CD4-positive, alpha-beta T cell (primary cell): Measurements from ENCODE around the gene U2AF1L4. TPM values are rescaled to one million over a fixed set of nuclear protein-coding genes. Genes with fewer than 3 reads are reported as not detected.

Experiments
- ATAC-seq: fragments of 200-7000 bp; cut with Tn5 transposase; one replicate; pipeline ENCODE4 v1.10.0; 2022; ENCODE audit warnings: mild to moderate bottlenecking; ENCODE audit not compliant: poor library complexity
- CTCF ChIA-PET: fragments of 350-600 bp; sonication (Branson Sonifier 250); formaldehyde crosslinking; loops from one replicate; lab custom pipeline; 2021; ENCODE audit warnings: antibody characterized with exemption, inconsistent platforms; lab: Charles Lee
- POLR2A ChIA-PET: fragments of 350-600 bp; sonication (Branson Sonifier 250); formaldehyde crosslinking; loops from one replicate; lab custom pipeline; 2021; ENCODE audit warnings: antibody characterized with exemption, inconsistent platforms; lab: Charles Lee
- DNase-seq, 14 experiments: peaks; one replicate each; pipeline ENCODE4 v3.0.0-alpha.2; 2013 to 2020; ENCODE audit warnings: mixed read lengths in 2 of 14
- H3K27ac ChIP-seq, 2 donors: one replicate each; pipeline versions ENCODE4 v1.5.1 to v1.7.0; 2013; ENCODE audit warnings: low read length in 2 of 2, low read depth in 1 of 2, mild to moderate bottlenecking in 1 of 2
- H3K27me3 ChIP-seq, 2 experiments: 1 replicate in 1 of 2; 2 replicates in 1 of 2; pipeline versions ENCODE4 v1.6.1 to v1.7.0; 2013; ENCODE audit warnings: low read length in 2 of 2, control low read depth in 1 of 2, mild to moderate bottlenecking in 1 of 2, moderate library complexity in 1 of 2; ENCODE audit not compliant: insufficient read depth in 2 of 2, control insufficient read depth in 1 of 2
- H3K36me3 ChIP-seq: one replicate; pipeline ENCODE4 v1.6.1; 2013; ENCODE audit warnings: low read length, control low read depth; ENCODE audit not compliant: insufficient read depth
- H3K4me1 ChIP-seq: one replicate; pipeline ENCODE4 v1.6.1; 2013; ENCODE audit warnings: low read length, control low read depth; ENCODE audit not compliant: insufficient read depth
- H3K4me3 ChIP-seq: one replicate; pipeline ENCODE4 v1.5.1; 2013; ENCODE audit warnings: mild to moderate bottlenecking, low read length, moderate library complexity
- H3K9me3 ChIP-seq, 2 experiments: 1 replicate in 1 of 2; 2 replicates in 1 of 2; pipeline versions ENCODE4 v1.6.1 to v1.7.0; 2013; ENCODE audit warnings: low read length in 2 of 2, mild to moderate bottlenecking in 2 of 2, control low read depth in 1 of 2, moderate library complexity in 1 of 2; ENCODE audit not compliant: control insufficient read depth in 1 of 2, insufficient read depth in 1 of 2
- H3K27ac Mint-ChIP-seq: one replicate; pipeline ENCODE4 v1.8.0; 2020; ENCODE audit warnings: mixed read lengths
- H3K27me3 Mint-ChIP-seq: one replicate; pipeline ENCODE4 v1.8.0; 2021; ENCODE audit warnings: mixed read lengths
- H3K36me3 Mint-ChIP-seq: one replicate; pipeline ENCODE4 v1.8.0; 2021; ENCODE audit warnings: low read depth, mixed read lengths
- H3K4me1 Mint-ChIP-seq: one replicate; pipeline ENCODE4 v1.8.0; 2021; ENCODE audit warnings: low read depth, mixed read lengths
- H3K4me3 Mint-ChIP-seq: one replicate; pipeline ENCODE4 v1.8.0; 2020; ENCODE audit warnings: mild to moderate bottlenecking, mixed read lengths
- H3K9me3 Mint-ChIP-seq: one replicate; pipeline ENCODE4 v1.8.0; 2020; ENCODE audit warnings: mixed read lengths
- CTCF ChIP-seq: fragments of 200-600 bp; IDR thresholded peaks from one replicate; pipeline ENCODE4 v1.8.0; 2022; ENCODE audit warnings: antibody characterized with exemption, mild to moderate bottlenecking
- intact Hi-C, 2 experiments: fragments of 100-400 bp; cut with DNase I in 1 of 2; cut with micrococcal nuclease in 1 of 2; formaldehyde crosslinking; loops; one replicate each; pipeline versions ENCODE4 v1.15.1 to v1.9.0; 2023 to 2025; cut with DNase I, micrococcal nuclease
- total RNA-seq, 174 experiments: library from RNA in 2 of 174; stranded (reverse) in 2 of 174; gene quantifications; one replicate each; pipeline ENCODE4 v1.2.3 and lab custom pipeline; 2021 to 2026

U2AF1L4 gene
- total RNA-seq, 2 experiments from 2014 or later: 74.6 to 85.8 TPM

- Mint-ChIP-seq H3K4me1 (peaks cover 62% of the 10 kb centered on the region), H3K36me3 (peaks cover 42% of the 10 kb centered on the region), H3K4me3 (peak within 1 kb of the TSS; percentile 95), H3K27me3 (no peaks in the 10 kb centered on the region), H3K27ac (peak within 1 kb of the TSS; percentile 89), H3K9me3 (no peaks in the 10 kb centered on the region)
- ChIA-PET CTCF (no interaction called here), POLR2A (interaction anchor here (1.0 to 2.1 kb wide), 10 partner anchors 10 to 397 kb away, joined by 3 to 20 read pairs (median 8); partner anchors contain the start of genes IGFLR1, LIN37, POLR2I and PSENEN)
- peak within 1 kb of the TSS; percentile 73 to 76 for H3K27ac ChIP-seq
- no peaks in the 10 kb centered on the region for H3K9me3 ChIP-seq
- H3K4me3 ChIP-seq: peak within 1 kb of the TSS; percentile 96
- peaks cover 30% of the 10 kb centered on the region for H3K36me3 ChIP-seq
- peaks cover 63% of the 10 kb centered on the region for H3K4me1 ChIP-seq
- TF ChIP-seq CTCF: no peak
- intact Hi-C loops: loop anchor here (1.0 to 10.0 kb wide), 11 partner anchors 16 to 453 kb away; partner anchors contain the start of genes PROSER3 (in 2 of the 2), PSENEN (in 2 of the 2), U2AF1L4 (in 2 of the 2) and COX6B1 (in 1 of the 2)
- no peaks in the 10 kb centered on the region for H3K27me3 ChIP-seq
- ATAC-seq: peak; percentile 28
- no peak for DNase-seq
Measured at GRCh38 chr19:35717665-35718344, 27.4 kb downstream of the U2AF1L4 start, which contains the start of gene KMT2B. Gene KMT2B, plus strand, starts transcription at chr19:35718003. Its CDS starts 16 bp downstream, at chr19:35718019.

- ChIA-PET POLR2A (interaction anchor here (1.4 to 6.3 kb wide), 6 partner anchors 15 to 28 kb away, joined by 6 to 63 read pairs (median 14); partner anchors contain the start of genes IGFLR1, PSENEN and U2AF1L4), CTCF (interaction anchor here (0.6 to 1.0 kb wide), 2 partner anchors 34 to 213 kb away, joined by 3 to 4 read pairs; no protein-coding TSS in a partner anchor)
- Mint-ChIP-seq H3K9me3 (no peaks in the 10 kb centered on the region), H3K27me3 (no peaks in the 10 kb centered on the region), H3K4me3 (peak overlapping the region; percentile 93), H3K36me3 (peaks cover 34% of the 10 kb centered on the region), H3K4me1 (peaks cover 70% of the 10 kb centered on the region), H3K27ac (peak overlapping the region; percentile 89)
- Histone ChIP-seq H3K36me3 (peaks cover 22% of the 10 kb centered on the region), H3K27ac (peak overlapping the region; percentile 73 to 76), H3K4me3 (peak overlapping the region; percentile 96), H3K9me3 (no peaks in the 10 kb centered on the region), H3K4me1 (peaks cover 71% of the 10 kb centered on the region), H3K27me3 (no peaks in the 10 kb centered on the region)
- DNase-seq: peak; percentile 92 to 99 (median 96)
- peak; percentile 85 for ATAC-seq
- peak; percentile 95 for TF ChIP-seq CTCF
- intact Hi-C loops: loop anchor here (1.0 to 10.0 kb wide), 13 partner anchors 15 to 452 kb away; partner anchors contain the start of genes PROSER3 (in 2 of the 2), PSENEN (in 2 of the 2), U2AF1L4 (in 2 of the 2) and COX6B1 (in 1 of the 2)
Measured at GRCh38 chr19:35716801-35717664, 28.2 kb downstream of the U2AF1L4 start.
